ENCODE results near the gene SMG6.

Gene SMG6

GRCh38 chr17:2040942-2041560, 262.5 kb downstream of the SMG6 start:
- DNase-seq, result no peak

- no peak for DNase-seq
Observed at GRCh38 chr17:2040219-2040827, 263.3 kb downstream of the SMG6 start.

GRCh38 chr17:2037155-2037554, 266.4 kb downstream of the SMG6 start:
- no peak for DNase-seq

GRCh38 chr17:2035541-2036488, 267.8 kb downstream of the SMG6 start:
- no peak for DNase-seq

GRCh38 chr17:2034806-2035540, 268.6 kb downstream of the SMG6 start:
- DNase-seq, result no peak

GRCh38 chr17:2034157-2034556, 269.4 kb downstream of the SMG6 start:
- no peak for DNase-seq

GRCh38 chr17:2033153-2033552, 270.4 kb downstream of the SMG6 start:
- no peak for DNase-seq

- no peak for DNase-seq
Observed at GRCh38 chr17:2030779-2031163, 272.8 kb downstream of the SMG6 start.

GRCh38 chr17:2029911-2030778, 273.4 kb downstream of the SMG6 start, which contains the start of gene DPH1:
Gene DPH1 (plus strand): TSS chr17:2030153. CDS start chr17:2030170, 17 bp downstream.
- DNase-seq, result peak; percentile 91 to 95 (median 94)

GRCh38 chr17:2028737-2029136, 274.8 kb downstream of the SMG6 start:
- no peak for DNase-seq

- DNase-seq, result no peak
Observed at GRCh38 chr17:2028234-2028614, 275.4 kb downstream of the SMG6 start.

GRCh38 chr17:2027528-2028233, 275.9 kb downstream of the SMG6 start:
- no peak for DNase-seq

- peak; percentile 70 to 85 (median 75) for DNase-seq
Observed at GRCh38 chr17:2025622-2026309, 277.8 kb downstream of the SMG6 start.

GRCh38 chr17:2025220-2025621, 278.4 kb downstream of the SMG6 start, which contains the start of gene RTN4RL1:
Gene RTN4RL1 (minus strand): TSS chr17:2025334. CDS start chr17:2024865, 469 bp downstream.
- DNase-seq, result peak; percentile 37 to 73 (median 53)

GRCh38 chr17:2024572-2025219, 278.9 kb downstream of the SMG6 start:
- DNase-seq, result no peak

GRCh38 chr17:2023692-2024571, 279.7 kb downstream of the SMG6 start:
- DNase-seq, result peak; percentile 75 to 84 (median 77)

- peak in 1 of 3 donors; percentile 20 for DNase-seq
Observed at GRCh38 chr17:2023256-2023655, 280.3 kb downstream of the SMG6 start.

GRCh38 chr17:2022647-2023240, 280.8 kb downstream of the SMG6 start:
- DNase-seq, result no peak

Data from suppressor macrophage treated with lipopolysaccharide for 1 hour (primary cell).